KOPT-K1 (cell line): ENCODE measurements around the gene ROM1.

ENCODE experiments used
- H3K27ac ChIP-seq: fragments of 200-600 bp; sonication (generic); 2 replicates; pipeline ENCODE4 v1.5.1; 2016; ENCODE audit warnings: antibody characterized with exemption, mild to moderate bottlenecking, low read depth, low read length; ENCODE audit not compliant: poor library complexity, severe bottlenecking
- H3K36me3 ChIP-seq: fragments of 200-600 bp; sonication (generic); 2 replicates; pipeline ENCODE4 v1.5.1; 2017; ENCODE audit warnings: antibody characterized with exemption, mild to moderate bottlenecking, low read length, moderate library complexity; ENCODE audit not compliant: insufficient read depth
- H3K9me3 ChIP-seq: fragments of 200-600 bp; sonication (generic); 2 replicates; pipeline ENCODE4 v1.5.1; 2017; ENCODE audit warnings: antibody characterized with exemption, low read length, mild to moderate bottlenecking; ENCODE audit not compliant: insufficient read depth, poor library complexity, severe bottlenecking

The ROM1 gene

DNA sequence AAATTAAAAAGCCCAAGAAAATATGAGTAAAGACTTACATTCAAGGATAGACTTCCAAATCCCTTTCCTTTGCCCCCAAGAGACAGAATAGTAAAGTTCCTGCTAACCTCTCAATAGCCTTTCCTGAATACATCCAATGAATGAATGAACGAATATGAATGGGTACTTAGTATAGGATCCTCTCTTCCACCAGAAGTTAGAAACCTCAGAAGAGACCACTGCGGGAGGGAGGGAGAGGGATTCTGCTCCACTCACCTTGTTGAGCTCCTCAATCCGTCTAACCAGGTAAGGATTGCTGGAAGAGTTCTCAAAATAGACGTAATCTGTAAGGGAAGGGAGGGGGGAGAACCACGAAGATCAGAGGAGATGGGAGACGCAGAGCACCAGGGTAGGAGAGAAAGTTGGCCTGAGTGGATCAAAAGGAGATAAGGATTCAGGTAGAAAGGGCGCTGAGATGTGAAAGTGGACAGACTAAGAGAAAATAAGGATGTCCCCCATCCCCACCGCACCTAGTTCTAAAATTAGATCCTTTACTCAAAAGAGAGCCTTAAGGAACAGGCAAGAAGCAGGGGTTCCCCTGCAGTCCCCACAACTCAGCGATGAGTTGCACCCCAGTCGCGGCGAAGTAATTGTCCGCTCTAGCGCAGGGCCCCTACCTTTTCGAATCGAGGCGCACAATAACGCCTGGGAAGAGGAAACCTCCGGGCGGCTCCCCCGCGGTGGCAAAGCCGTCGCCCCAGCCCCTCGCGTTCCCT lies 12.5 kb upstream of the ROM1 start:
- Histone ChIP-seq H3K9me3 (no peaks in the 10 kb centered on the region), H3K27ac (peak overlapping the region; percentile 95), H3K36me3 (peaks cover 50% of the 10 kb centered on the region)

DNA sequence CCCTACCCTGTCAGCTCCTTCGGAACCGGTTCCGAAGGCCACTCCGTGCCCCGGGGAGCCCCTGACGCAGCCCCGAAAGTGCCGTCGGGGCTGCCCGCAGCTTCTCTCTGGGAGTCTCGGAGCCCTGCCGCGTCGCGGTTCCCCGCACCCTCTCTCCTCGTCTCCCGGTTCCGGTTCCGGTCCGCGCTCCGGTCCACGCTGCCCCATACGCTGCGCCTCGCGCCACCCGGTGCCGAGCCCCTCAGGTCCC lies 12.0 kb upstream of the ROM1 start:
- Histone ChIP-seq H3K9me3 (no peaks in the 10 kb centered on the region), H3K27ac (peak overlapping the region; percentile 95), H3K36me3 (peaks cover 50% of the 10 kb centered on the region)

DNA sequence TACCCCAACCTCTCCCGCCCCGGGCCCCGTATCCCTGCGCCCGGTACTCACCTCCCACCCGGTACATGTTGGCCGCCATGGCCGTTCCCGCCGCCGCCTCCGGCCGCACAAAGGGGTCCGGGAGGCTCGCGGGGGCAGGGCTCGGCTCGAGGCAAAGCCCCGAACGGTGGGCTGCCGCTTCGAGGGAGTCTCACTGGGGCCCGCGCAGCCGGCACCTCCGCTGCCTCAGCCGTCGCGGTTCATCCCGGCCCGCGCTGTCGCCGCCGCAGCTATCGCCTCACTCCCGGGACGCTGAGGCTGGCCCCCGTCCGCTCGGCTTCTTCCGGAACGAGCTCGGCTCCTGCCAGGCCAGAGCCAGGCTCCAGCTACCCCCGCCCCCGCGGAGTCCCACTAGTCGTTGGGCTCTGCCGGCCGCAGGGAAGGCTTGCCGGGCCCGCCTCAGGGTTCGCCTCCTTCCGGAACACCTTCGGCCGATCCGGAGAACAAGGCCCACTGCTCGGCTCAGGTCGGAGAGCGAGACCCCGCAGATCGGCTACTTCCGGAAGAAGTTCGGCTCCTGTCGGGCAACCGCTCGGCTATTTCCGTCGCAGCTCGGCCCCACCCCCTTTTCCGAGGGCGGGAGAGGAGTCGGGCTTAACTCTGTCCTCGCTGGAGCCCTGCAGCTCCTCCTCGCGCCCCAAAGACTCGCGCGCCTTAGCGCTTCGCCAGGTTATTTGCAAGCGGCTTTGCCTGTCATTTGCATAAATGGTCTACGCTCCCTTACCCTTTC lies 11.5 kb upstream of the ROM1 start, which contains the start of gene MTA2:
Gene MTA2, minus strand, starts transcription at position 494 of the 769 bp plus-strand sequence. Its CDS starts 415 bp downstream, at position 79.
- Histone ChIP-seq H3K9me3 (no peaks in the 10 kb centered on the region), H3K27ac (peak within 1 kb of the TSS; percentile 95), H3K36me3 (peaks cover 50% of the 10 kb centered on the region)

DNA sequence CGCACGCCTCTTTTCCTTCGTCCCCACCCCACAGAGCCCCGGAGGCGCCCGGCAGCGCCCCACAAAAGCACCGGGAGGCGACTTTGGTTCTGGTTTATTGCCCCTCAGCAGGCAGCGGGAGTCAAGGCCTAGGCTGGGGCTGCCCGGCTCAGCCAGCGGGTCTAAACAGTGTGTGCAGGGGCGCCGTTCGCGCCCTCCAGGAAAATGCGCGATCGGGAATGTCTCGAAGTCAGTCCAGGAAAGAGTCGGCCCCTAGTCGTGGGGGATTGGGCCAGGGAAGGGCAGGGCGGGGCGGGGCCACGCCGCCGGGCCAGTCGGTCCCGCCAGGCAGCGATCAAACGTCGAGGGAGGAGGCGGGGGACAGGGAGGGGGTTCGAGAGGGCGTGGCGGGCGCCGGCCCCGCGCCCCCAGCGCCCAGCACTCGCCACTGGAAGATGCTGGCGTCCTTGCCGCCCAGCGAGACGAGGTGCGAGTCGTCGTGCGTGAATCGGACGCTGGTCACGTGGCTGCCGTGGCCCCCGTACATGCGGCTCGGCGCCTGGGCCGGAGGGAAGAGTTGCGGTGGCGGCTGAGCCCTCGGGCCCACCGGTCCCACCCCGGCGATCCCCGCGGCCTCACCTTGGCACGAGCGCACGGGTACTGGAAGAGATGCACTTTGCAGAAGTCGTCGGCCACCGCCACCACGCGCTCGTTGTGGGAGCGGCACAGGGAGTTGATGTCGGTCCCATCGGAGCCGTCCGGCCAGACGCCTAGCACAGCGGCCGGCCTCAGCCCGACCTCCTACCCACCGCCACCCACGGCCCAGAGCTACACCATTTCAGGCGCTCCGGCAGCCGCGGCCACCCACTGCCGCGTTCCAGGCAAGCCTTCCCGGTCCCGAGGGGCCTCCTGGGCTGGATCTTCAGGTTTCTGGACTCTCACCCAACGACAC lies 10.7 kb upstream of the ROM1 start:
- H3K36me3 ChIP-seq, result peaks cover 48% of the 10 kb centered on the region
- H3K9me3 ChIP-seq, result no peaks in the 10 kb centered on the region
- peak overlapping the region; percentile 95 for H3K27ac ChIP-seq

DNA sequence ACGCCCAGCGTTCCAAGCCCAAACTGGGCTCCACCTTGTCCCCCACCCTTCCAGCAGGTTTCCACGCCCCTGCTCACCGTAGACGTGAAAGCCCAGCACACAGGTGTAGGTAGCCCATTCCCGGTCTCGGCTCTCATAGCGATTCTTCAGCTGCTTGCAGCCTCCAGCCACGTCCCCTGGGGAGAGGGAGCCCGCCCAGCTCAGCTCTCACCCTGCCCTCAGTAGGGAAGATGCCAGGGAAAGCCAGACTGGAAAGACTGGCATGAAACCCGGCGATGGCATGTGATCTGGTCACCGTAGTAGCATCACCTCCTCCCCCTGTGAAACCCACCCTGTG lies 10.0 kb upstream of the ROM1 start:
- Histone ChIP-seq H3K36me3 (peaks cover 48% of the 10 kb centered on the region), H3K9me3 (no peaks in the 10 kb centered on the region), H3K27ac (no peak overlapping the region)

DNA sequence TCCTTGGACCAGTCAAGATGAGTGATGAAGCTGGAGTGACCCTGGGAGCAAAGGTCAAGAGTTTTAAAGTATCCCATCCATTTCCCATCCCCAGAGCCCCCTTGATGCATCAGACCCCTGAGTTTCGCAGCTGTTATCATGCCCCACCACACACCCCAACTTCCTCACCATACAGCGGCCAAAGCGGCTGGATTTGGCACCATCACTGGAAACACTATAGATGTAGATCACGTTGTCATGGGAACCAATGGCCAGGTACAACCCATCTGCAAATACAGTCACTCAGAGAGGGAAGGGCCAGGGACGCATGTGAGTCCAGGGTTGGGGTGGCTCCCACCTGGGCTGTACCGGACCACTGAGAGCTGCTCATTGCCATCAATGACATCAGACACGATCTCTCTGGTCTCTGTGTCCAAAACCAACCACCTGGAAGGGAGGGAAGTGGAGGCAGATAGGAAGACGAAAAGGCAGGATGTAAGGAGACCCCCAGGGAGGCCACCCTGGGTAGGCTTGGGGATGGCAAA lies 9.2 kb upstream of the ROM1 start:
- H3K36me3 ChIP-seq, result peaks cover 48% of the 10 kb centered on the region
- no peak overlapping the region for H3K27ac ChIP-seq
- no peaks in the 10 kb centered on the region for H3K9me3 ChIP-seq

DNA sequence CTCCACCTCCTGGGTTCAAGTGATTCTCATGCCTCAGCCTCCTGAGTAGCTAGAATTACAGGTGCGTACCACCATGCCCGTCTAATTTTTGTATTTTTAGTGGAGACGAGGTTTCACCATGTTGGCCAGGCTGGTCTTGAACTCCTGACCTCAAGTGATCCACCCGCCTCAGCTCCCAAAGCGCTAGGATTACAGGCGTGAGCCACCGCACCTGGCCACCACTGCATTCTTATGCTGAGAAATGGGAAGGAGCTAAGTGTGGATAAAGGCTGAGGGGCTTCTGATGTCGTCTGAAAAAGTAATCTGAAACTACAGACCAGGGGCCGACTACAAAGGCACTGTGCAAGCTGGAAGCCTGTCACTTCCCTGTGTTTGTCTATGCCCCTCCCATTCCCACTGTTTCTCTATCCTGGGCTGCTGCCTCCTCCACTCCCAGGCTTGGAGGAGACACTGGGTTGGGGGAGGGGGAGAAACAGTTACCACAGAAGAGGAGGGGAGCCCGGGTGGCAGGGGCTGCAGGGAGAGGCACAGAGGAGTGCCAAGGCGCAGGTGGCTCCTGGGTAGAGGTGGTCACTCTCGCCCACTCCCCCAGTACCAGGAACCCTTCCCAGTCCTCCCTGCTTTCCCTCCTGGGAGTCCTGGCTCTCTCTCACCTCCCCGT lies 8.5 kb upstream of the ROM1 start:
- H3K36me3 ChIP-seq, result peaks cover 48% of the 10 kb centered on the region
- H3K9me3 ChIP-seq, result no peaks in the 10 kb centered on the region
- no peak overlapping the region for H3K27ac ChIP-seq

DNA sequence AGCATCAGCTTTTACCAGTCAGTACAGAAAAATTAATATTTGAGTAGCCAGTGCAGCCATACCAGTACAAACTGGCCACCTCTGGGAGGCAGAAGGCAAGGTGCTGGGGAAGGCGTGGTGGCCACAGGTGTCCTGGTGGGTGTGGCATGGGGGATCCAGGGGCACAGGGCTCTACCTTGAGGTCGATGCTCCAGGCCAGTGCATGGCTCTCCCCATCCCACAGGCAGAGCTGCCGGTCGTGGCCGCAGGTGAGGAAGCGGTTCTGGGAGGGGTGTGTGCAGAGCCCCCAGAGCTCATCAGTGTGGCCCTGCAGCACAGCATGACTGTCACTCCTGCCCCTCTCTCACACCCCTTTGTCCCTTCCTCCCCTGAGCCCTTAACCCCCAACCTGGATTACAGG lies 7.6 kb upstream of the ROM1 start:
- Histone ChIP-seq H3K36me3 (peaks cover 51% of the 10 kb centered on the region), H3K9me3 (no peaks in the 10 kb centered on the region), H3K27ac (no peak overlapping the region)

DNA sequence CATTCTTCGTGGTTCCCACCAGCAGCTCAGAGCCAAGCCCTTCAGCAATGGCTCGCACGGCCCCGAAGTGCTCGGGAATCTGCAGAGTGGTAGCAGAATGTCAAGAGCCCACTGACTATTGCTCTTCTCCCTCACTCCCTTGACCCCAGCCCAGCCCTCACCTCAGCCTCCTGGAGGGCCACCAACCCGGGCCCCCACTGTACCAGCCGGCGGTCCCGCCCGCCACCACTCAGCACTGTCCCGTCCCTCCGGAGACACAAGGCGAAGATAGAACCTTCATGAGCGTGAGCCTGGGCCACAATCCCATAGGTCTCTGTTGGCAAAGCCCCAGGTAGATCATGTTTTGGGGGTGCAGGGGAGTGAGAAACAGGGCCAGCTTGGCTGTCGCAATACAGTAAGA lies 7.2 kb upstream of the ROM1 start:
- H3K36me3 ChIP-seq, result peaks cover 53% of the 10 kb centered on the region

DNA sequence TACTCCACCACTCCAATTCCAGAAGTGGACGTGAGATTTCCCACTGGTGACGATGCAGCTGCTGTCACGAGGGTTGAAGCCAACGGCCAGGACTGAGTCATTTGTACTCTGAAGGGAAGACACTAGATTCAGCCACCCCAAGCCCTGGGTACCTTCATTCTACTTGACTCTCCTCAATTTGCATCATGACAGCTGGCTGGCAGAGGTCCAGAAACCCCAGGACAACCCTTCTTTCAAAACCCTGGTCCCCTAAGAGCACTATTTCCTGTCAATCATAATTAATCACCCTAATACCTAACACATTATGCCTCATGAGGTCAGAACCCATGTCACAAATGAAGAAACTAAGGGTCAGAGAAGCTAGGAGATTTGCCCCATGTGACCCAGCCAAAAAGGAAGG lies 5.3 kb upstream of the ROM1 start:
- Histone ChIP-seq H3K36me3 (peaks cover 53% of the 10 kb centered on the region), H3K9me3 (no peaks in the 10 kb centered on the region), H3K27ac (no peak overlapping the region)

More for the DNA sequence above, 7.2 kb upstream of the ROM1 start:
- Histone ChIP-seq H3K27ac (no peak overlapping the region), H3K9me3 (no peaks in the 10 kb centered on the region)

DNA sequence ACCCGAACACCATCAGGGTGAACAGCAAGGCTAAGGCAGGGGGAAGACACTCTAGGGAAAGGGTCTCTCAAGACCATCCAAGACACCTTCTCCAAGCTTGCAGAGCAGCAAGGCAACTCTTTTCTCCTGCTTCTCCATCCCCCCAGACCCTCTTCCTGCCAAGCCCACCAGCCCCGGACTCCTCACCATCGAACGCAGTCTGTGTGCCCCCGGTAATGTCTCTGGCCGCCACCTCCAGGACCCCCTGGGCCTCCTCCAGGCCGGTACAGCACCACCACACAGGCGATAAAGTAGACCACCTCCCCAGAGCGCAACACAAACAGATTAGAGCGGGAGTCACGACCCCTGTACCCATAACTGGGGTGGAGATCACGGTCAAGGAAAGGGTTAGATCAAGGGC lies 4.3 kb upstream of the ROM1 start:
- Histone ChIP-seq H3K9me3 (no peaks in the 10 kb centered on the region), H3K36me3 (peaks cover 50% of the 10 kb centered on the region), H3K27ac (no peak overlapping the region)

DNA sequence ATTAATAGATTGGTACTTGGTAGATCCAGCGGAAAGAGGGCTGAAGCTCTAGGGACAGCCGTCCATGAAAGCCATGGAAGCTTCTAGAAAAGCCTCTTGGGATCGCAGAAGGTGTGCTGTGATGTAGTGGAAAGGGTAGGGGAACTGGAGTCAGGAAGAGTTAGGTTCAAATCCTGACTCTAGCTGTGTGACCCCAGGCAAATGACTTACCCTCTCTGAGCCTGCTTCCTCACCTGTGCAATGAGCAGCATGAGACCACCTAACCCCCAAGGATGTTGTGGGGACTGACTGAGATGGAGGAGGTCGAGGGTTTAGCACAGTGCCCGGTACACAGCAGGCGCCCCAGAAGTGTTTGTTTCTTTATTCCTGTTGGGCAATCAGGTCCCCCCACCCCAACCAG lies 2.7 kb upstream of the ROM1 start:
- no peak overlapping the region for H3K27ac ChIP-seq
- H3K9me3 ChIP-seq, result no peaks in the 10 kb centered on the region
- peaks cover 46% of the 10 kb centered on the region for H3K36me3 ChIP-seq

DNA sequence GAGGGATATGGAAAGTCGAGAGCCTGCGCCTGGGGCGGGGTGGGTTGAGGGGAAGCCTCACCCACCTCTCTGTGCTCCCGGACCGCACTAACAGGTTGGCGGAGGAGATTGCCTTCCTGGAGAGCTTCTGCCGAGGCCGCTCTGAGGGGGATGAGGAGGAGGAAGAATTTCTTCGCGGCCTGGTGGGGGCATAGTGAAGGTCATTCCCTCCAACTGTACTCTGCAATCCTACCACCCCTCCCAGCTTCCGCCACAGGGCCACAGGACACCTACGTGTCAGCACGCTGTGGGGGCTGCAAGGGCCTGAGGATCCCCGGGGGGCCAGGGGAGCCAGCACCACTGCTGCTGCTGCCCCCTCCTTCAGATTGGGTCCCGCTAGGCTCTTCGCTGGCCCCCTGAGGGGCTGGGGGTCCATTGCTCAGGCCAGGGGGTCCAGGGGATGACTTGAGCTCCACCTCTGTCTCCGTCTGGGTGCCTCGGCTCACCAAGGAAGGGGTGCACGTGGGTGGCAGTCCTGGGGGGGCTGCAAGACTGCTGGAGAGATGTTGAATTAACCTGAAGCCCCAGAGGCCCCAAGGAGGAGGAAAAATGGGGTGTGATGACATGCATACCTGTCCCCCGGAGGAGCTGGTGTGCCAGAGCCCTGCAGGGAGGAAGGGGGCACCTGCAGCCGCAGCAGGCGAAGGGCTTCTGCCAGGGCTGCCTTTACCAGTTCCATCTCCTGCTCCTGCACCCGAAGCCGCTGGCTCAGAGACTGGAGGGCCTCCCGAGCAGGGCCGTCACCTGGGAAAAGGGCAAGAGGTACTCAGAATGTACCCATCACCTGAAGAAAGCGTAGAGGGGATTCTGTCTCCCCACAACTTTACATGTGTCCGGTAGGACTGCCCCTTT lies 2.0 kb upstream of the ROM1 start:
- Histone ChIP-seq H3K9me3 (no peaks in the 10 kb centered on the region), H3K36me3 (peaks cover 46% of the 10 kb centered on the region), H3K27ac (peak overlapping the region; percentile 76)
